TTC549 (cell line): Measurements from ENCODE around the gene MAPK8IP3.

Experiments
- FAIRE-seq: peaks from 2 replicates; lab custom pipeline; 2012; peaks lifted over from hg19 to GRCh38; lab: Jason Lieb, UNC

The MAPK8IP3 gene

GRCh38 chr16:1812732-1813163 is 106.8 kb downstream of the MAPK8IP3 start:
- no peak for FAIRE-seq

DNA sequence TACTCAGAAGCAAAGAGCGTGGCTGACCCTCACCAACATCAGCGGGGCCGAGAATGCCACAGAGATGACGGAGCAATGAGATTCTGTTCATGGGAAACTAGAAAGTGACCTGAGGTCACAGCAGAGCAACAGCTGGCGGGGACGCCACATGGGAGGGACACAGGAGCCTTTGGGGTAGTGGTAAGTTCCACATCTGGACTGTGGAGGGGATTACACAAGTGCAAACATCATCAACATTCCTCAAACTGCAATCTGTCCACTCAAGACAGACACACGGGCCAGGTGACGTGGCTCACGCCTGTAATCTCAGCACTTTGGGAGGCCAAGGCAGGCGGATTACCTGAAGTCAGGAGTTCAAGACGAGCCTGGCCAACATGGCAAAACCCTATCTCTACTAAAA is 109.5 kb downstream of the MAPK8IP3 start:
- no peak for FAIRE-seq

- no peak for FAIRE-seq
Observed at GRCh38 chr16:1816396-1817275, 110.6 kb downstream of the MAPK8IP3 start.

DNA sequence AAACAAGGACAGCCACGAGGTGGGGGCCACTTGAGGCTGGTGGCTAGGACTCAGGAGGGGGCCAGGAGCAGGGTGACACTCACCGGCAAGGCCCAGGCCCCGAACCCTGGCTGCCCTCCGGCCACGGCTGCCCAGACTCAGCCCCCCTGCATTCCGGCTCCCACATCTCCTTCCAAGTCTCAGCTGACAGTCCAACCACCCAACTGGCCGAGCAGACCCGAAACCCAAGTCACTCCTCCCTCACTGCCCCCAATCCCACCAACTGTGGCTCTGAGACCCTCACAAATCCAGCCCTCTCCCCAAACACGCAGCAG is 111.2 kb downstream of the MAPK8IP3 start:
- FAIRE-seq, result no peak

- FAIRE-seq, result no peak
Observed at GRCh38 chr16:1817716-1818115, 111.7 kb downstream of the MAPK8IP3 start.

DNA sequence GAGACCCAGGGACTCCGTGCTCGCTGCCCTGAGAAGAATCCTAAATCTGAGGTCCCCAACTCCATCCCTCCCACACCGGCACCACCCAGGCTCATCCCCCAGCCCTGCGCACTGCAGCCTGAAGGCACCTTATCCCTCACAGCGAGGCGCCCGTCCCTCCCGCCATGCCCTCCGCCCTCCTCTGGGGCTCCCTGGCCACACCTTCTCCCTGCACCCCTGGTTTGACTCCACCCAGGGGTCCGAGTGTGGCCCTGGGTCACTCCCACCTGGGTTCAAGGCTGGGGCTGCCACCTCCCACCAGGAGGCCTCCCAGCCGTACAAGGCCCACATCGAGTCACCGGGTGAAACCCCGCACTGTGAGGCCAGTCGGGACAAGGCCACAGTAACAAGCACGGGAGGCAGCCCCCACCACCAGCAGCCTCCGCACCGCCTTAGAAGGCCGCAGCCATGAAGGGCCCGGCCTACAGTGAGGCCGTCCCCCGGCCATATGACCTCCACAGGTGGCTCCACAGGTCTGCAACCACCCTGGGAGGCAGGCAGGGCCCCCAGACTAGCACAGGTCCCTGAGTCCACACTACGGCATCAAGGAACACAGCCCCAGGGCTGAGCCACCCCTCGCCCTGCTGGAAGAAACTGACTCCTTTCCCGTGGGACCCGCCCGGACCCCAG is 112.3 kb downstream of the MAPK8IP3 start:
- FAIRE-seq, result no peak

DNA sequence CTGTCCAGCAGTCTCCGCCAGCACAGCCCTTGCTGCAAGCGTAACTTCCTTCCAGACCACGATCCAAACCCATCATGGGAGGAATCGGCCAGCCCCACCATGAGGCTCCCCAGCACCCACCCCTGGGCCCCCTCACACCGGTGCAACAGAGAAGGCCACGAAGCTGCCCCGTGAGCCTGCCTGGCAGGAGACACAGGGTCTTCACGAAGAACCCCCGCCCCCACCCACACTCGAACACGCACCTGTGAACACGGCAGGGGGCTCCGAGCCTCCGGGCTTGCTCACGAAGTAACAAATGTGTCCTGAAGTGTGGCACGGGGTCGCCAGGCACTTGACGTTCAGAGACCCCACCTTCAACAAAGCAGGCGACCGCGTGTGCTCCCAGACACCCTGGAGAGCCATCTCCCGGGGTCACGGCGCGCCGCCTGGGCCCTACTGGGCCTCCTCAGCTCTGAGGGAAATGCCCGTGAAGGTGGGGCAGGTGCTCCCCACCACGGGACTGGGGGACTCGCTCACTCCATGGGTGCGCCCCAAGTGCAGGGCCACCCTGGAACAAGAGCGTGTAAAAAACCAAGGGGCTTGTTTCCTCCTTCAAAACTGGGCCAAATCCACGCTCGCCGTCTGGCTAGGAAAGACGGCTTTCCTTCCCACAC is 113.0 kb downstream of the MAPK8IP3 start:
- no peak for FAIRE-seq

DNA sequence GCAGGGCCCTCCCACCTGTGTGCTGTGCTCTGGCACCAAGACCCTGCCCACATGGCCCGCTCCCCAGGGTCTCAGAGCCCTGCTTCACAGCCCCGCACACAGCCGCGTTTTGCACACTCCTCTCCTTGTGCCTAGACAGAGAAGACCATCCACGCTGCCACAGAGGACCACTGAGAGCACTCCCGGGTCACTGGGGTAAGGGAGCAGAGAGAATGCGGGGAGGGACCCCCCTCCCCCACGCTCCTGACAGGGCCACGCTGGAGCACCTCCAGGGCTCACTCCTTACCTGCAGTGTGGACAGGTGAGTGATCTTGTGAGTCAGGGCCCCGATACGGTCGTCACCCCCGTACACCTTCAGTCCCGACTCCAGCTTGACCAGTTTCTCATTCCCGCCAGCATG is 113.6 kb downstream of the MAPK8IP3 start:
- no peak for FAIRE-seq
